Psoas muscle (tissue), 8 donors: Measurements from ENCODE around the gene ITFG2. TPM values are rescaled to one million over a fixed set of nuclear protein-coding genes. Genes with fewer than 3 reads are reported as not detected.

Experiments
- ATAC-seq, 4 donors: fragments of 200-7000 bp; cut with Tn5 transposase; one replicate each; pipeline ENCODE4 v1.9.1; 2020; ENCODE audit warnings: moderate library complexity in 3 of 4, mild to moderate bottlenecking in 2 of 4
- DNase-seq, 2 donors: peaks; one replicate each; pipeline ENCODE4 v3.0.0-alpha.2; 2020
- H3K27ac ChIP-seq: fragments of 200-600 bp; one replicate; pipeline ENCODE4 v1.8.0; 2022
- H3K27me3 ChIP-seq, 3 donors: fragments of 200-600 bp in 1 of 3; one replicate each; pipeline versions ENCODE4 v1.6.1 to v1.8.0; 2013 to 2022; ENCODE audit warnings: low read length in 2 of 3, mild to moderate bottlenecking in 2 of 3, moderate library complexity in 1 of 3; ENCODE audit not compliant: insufficient read depth in 3 of 3
- H3K36me3 ChIP-seq, 2 donors: fragments of 200-600 bp in 1 of 2; one replicate each; pipeline versions ENCODE4 v1.6.1 to v1.8.0; 2013 to 2022; ENCODE audit warnings: low read depth in 1 of 2, mild to moderate bottlenecking in 1 of 2, moderate library complexity in 1 of 2; ENCODE audit not compliant: insufficient read depth in 1 of 2
- H3K4me1 ChIP-seq: fragments of 200-600 bp; one replicate; pipeline ENCODE4 v1.8.0; 2022
- H3K4me3 ChIP-seq: fragments of 200-600 bp; one replicate; pipeline ENCODE4 v1.8.0; 2022; ENCODE audit warnings: mild to moderate bottlenecking
- H3K9me3 ChIP-seq: fragments of 200-600 bp; one replicate; pipeline ENCODE4 v1.8.0; 2022
- CTCF ChIP-seq: fragments of 200-600 bp; IDR thresholded peaks from one replicate; pipeline ENCODE4 v1.8.0; 2022; ENCODE audit warnings: antibody characterized with exemption
- WGBS, 3 donors: extraction: QIAGEN DNeasy Blood & Tissue Kit; methylation state at CpG; one replicate each; pipeline versions ENCODE4 v1.1.6 to v1.1.7; 2013; 5-methylcytosine and 5-hydroxymethylcytosine counted together
- intact Hi-C, 2 donors: fragments of 100-400 bp; cut with DNase I; formaldehyde crosslinking; loops; one replicate each; pipeline versions ENCODE4 v1.11.0 to v1.14.2; 2022
- polyA plus RNA-seq, 3 donors: library from polyadenylated mRNA; stranded (reverse); fragments of 200-250 nt; gene quantifications; one replicate each; pipeline ENCODE4 v1.2.3, GENCODE V29; 2013
- total RNA-seq, 4 donors: library from RNA; stranded (reverse); fragmentation: NEBNext Ultra II Directional in 2 of 4; extraction: Animal tissue kit (Norgen Biotek cat#: 25700) in 2 of 4; gene quantifications; one replicate each; pipeline versions ENCODE4 v1.2.1 to v1.2.4, GENCODE V29; 2021 to 2023
- donor health status: healthy with polysubstance abuse.
- donor health status: DM: no; HTN: no; CAD: no; lungs with moderate emphysema.
- donor health status: Bipolar disorder and iron deficiency.
- donor health status: healthy.
- donor health status: DM: yes; HTN: yes; CAD: no.
- donor health status: DM: no; HTN: no; CAD: no.
- donor health status: DM: no; HTN: no; CAD: no.
- donor health status: DM: yes; HTN: yes; CAD: no.

ITFG2 gene
- total and polyA plus RNA-seq, 7 donors: 5.1 to 12.8 (median 8.8) TPM

GRCh38 chr12:2832550-2833127 is 20.2 kb downstream of the ITFG2 start:
- Histone ChIP-seq H3K4me1 (peaks cover 6% of the 10 kb centered on the region), H3K4me3 (no peak overlapping the region), H3K9me3 (no peaks in the 10 kb centered on the region), H3K27ac (no peak overlapping the region), H3K27me3 (no peaks in the 10 kb centered on the region), H3K36me3 (peaks cover 1 to 53% of the 10 kb centered on the region in 2 donors)
- DNase-seq (no peak), ATAC-seq (no peak)
- no peak for TF ChIP-seq CTCF
- intact Hi-C loops: no loop called here
- WGBS, 3 donors: 61 to 65% (median 65%) methylated on average over 6 of the region's 6 CpGs

- TF ChIP-seq CTCF: no peak
- 50 to 58% (median 52%) methylated on average over 5 of the region's 5 CpGs for WGBS, 3 donors
- peak overlapping the region; percentile 46 for H3K4me3 ChIP-seq
- no peaks in the 10 kb centered on the region for H3K27me3 ChIP-seq
- peaks cover 6% of the 10 kb centered on the region for H3K4me1 ChIP-seq
- H3K27ac ChIP-seq: no peak overlapping the region
- no peak for DNase-seq
- intact Hi-C loops: no loop called here
- no peaks in the 10 kb centered on the region for H3K9me3 ChIP-seq
- ATAC-seq: no peak
- peaks cover 0 to 53% of the 10 kb centered on the region in 2 donors for H3K36me3 ChIP-seq
Observed at GRCh38 chr12:2833327-2833726, 20.9 kb downstream of the ITFG2 start.

- no peak for TF ChIP-seq CTCF
- ATAC-seq: peak in 2 of 4 donors; percentile 9
- Histone ChIP-seq H3K4me3 (peak overlapping the region; percentile 46), H3K4me1 (peaks cover 6% of the 10 kb centered on the region), H3K27ac (no peak overlapping the region), H3K36me3 (peaks cover 0 to 53% of the 10 kb centered on the region in 2 donors), H3K9me3 (no peaks in the 10 kb centered on the region), H3K27me3 (no peaks in the 10 kb centered on the region)
- 50 to 61% (median 59%) methylated on average over 9 of the region's 9 CpGs for WGBS, 3 donors
- peak in 1 of 2 donors; percentile 40 for DNase-seq
- intact Hi-C loops: no loop called here
Observed at GRCh38 chr12:2833810-2834209, 21.3 kb downstream of the ITFG2 start.

GRCh38 chr12:2834581-2835491 is 22.4 kb downstream of the ITFG2 start, which contains the start of gene NRIP2:
TSS of gene NRIP2 (minus strand) at chr12:2835035. CDS start at chr12:2834983, 52 bp downstream.
- no peak for TF ChIP-seq CTCF
- peak; percentile 42 to 63 (median 54) for ATAC-seq
- H3K27ac ChIP-seq: no peak within 1 kb of the TSS
- DNase-seq: peak; percentile 35 to 51
- H3K27me3 ChIP-seq: no peaks in the 10 kb centered on the region
- peaks cover 6% of the 10 kb centered on the region for H3K4me1 ChIP-seq
- WGBS, 3 donors: 7 to 14% (median 10%) methylated on average over 27 to 32 of the region's 32 CpGs
- intact Hi-C loops: no loop called here
- H3K9me3 ChIP-seq: no peaks in the 10 kb centered on the region
- H3K4me3 ChIP-seq: peak within 1 kb of the TSS; percentile 46
- peaks cover 0 to 49% of the 10 kb centered on the region in 2 donors for H3K36me3 ChIP-seq
